Measurements from ENCODE around the gene PEX13.
"Not testable (repeated sequence)": the region's sequence is repeated elsewhere in the genome, so short reads cannot be mapped to it uniquely, and the experiment has no call there.

The PEX13 gene, protein sequence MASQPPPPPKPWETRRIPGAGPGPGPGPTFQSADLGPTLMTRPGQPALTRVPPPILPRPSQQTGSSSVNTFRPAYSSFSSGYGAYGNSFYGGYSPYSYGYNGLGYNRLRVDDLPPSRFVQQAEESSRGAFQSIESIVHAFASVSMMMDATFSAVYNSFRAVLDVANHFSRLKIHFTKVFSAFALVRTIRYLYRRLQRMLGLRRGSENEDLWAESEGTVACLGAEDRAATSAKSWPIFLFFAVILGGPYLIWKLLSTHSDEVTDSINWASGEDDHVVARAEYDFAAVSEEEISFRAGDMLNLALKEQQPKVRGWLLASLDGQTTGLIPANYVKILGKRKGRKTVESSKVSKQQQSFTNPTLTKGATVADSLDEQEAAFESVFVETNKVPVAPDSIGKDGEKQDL

GRCh38 chr2:61017556-61018317 lies at the start of gene PEX13, which contains the start of gene PUS10:
PEX13 (plus strand) TSS chr2:61017720; CDS start chr2:61017760, 40 bp downstream.
PUS10 (minus strand) TSS chr2:61018255; CDS start chr2:61011890, 6,365 bp downstream.
- DNase-seq (ENCODE audit: low read depth in 2 of 2): no peak

DNA sequence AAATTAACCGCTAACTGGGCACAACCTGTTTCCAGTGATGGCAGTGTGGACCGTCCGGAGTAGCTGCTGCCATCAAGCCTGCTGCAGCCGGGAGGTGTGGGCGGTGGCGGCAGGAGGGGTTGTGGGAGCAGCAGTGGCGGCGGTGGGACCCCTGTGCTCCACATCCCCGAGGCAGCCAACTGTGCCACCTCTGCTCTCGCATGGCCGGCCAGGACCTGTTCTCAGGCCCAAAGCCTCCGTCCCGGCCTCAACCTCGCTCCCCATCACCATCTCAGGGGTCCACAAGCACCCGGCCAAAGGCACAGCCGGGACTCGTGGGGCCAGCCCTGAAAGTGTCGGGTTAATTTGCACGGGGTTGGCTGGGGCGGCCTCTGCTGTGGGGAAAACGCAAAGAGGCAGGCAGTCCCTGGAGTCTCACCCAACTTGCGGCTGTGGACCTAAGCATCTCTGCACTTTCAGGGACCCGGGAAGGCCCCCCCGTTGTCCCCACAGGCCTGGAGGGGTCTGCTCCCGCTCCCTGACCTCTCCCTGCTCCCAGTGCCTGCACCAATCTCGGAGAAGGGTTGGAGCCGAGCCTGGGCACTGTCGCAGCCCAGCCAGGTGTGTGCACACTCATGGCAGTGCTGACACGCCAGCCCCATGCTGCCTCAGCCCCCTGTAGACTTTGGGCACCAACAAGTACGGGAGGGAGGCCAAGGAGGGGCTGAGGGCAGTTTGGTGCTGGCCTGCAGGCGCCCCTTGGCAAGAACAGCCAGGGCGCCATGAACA lies 44.4 kb upstream of the PEX13 start:
- no peak for DNase-seq (ENCODE audit: low read depth in 2 of 2)

DNA sequence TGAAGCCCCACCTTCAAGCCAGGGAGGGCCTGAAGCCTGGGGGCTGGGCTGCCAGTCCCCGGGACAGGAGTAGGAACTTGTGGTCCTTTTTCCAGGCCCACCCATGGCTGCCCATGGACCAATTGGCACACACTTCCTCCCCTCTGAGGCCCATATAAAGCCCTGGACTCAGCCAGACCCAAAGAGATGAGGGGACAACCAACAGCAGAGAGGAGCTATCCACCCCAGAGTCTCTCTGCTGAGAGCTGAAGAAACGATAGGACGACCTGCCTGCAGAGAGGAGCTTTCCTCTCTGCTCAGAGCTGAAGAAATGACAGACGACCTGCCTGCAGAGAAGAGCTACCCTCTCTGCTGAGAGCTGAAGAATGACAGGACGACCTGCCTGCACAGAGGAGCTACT lies 43.8 kb upstream of the PEX13 start:
- DNase-seq (ENCODE audit: low read depth in 2 of 2): no peak

GRCh38 chr2:60974652-60975051 lies 42.9 kb upstream of the PEX13 start:
- DNase-seq (ENCODE audit: low read depth in 2 of 2): no peak

- DNase-seq (ENCODE audit: low read depth in 2 of 2): no peak
Measured at GRCh38 chr2:60976256-60976850, 41.2 kb upstream of the PEX13 start.

DNA sequence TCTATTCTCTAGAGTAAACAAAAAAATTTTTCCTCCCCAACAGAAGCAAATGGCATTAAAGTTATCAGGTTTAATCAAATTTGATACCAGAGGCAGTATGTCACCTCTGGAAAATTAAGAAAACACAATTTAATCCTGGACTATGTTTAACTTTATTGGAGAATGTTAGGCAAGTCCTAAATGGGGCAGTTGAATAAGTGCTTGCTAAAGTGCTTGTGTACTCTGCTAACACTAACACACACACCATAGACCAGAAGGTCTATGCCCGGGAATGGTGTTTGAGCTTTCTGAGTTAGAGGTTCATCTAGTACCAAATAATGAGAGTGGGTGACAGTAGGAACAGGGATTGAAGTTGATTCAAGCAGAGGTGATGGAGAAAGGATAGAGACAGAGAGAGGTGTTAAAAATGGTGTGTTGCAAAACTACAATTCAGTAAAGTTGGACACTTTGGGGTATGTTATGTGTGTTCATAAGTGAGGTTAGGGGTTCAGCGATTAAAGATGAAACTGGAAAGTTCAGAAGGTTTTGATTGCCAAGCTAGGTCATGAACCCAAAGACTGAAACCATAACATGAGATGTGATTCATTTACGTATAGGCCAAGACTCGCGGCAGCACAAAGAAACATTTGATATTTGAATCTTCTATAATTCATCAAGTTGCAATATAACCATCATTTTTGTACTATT lies 40.5 kb upstream of the PEX13 start:
- DNase-seq (ENCODE audit: low read depth in 2 of 2): no peak

- no peak for DNase-seq (ENCODE audit: low read depth in 2 of 2)
Measured at GRCh38 chr2:60977562-60977895, 40.0 kb upstream of the PEX13 start.

GRCh38 chr2:60979231-60979630 lies 38.3 kb upstream of the PEX13 start:
- DNase-seq (ENCODE audit: low read depth in 2 of 2): no peak

DNA sequence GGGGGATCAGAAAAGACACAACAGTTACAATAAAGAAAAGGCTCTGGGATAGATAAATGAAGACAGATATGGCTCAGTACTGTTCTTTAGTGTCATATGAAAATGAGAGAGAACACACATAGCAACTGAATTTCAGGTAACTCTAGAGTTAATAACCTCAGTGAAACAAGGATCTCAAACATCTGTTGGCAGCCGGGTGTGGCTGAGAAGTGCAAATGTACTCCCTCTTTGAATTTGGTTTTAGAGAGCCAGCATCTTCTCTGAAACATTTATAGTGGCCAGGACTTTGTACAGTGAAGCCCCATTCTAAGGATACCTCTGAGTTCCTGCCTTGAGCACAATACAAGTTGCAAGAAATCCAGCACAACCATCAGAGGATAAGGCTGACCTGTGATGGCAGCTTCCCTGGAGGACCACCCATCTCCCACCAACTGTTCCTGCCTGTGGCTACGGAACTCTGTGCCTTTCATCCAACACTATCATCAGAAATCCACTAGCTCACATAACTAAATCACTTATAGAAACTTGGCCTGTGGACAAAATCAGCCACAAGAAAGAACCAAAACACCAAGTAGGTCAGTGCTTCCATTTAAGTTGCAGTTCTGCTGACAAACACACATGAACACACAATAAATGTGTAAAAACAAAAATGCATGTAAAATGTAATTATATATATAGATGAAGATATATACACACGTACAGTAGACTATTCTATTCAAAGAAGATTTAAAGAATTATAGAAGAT lies 37.3 kb upstream of the PEX13 start:
- DNase-seq (ENCODE audit: low read depth in 2 of 2): no peak

DNA sequence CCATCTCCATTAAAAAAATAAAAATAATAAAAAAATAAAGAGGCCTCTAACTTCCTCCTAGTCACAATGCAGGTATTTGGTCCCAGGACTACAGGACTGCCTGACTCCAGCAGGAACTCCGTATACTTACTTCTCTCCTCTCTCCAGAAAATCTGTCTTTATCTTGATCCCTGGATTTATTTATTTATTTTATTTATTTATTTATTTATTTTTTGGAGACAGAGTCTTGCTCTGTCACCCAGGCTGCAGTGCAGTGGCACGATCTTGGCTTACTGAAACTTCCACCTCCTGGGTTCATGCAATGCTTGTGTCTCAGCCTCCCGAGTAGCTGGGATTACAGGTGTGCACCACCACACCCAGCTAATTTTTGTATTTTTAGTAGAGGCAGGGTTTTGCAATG lies 35.5 kb upstream of the PEX13 start:
- not testable (repeated sequence) for DNase-seq (ENCODE audit: low read depth in 2 of 2)

DNA sequence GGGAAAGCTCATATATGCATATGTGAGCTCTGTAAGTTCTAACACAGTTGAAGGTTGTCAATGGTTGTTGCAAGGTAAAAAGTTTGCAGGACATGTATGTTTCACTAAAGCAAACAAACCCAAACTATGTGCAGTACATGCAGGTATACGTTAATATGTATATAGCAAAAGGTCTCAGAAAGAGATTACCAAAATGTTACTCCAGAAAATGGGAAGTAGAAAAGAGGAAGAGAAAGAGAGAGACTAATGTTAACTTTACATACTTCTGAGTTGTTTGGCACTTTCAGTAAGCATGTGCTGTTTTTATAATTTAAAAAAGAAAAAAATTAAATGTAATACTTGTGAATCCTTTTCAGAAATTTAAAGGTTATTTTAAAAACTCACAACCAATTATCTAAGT lies 32.8 kb upstream of the PEX13 start:
- no peak for DNase-seq (ENCODE audit: low read depth in 2 of 2)

DNA sequence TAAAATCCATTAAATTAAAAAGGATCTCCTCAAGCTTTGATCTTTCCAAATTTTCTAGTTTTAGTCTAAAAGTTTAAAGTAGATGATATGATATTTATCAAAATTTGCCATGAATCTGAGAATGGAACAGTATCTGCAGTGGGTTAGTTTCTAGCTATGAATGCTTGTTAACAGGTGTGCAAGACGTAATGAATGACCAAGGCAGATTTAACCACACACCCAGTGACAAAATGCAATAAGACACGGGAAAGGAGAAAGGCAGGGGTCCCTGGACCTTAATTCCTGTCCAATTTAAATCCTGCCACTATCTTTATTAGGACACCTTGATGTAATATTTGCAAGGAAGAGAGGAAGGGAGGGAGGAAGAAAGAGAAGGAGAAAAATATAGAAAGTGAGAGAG lies 30.5 kb upstream of the PEX13 start:
- no peak for DNase-seq (ENCODE audit: low read depth in 2 of 2)

GRCh38 chr2:60987656-60988055 lies 29.9 kb upstream of the PEX13 start:
- not testable (repeated sequence) for DNase-seq (ENCODE audit: low read depth in 2 of 2)

DNA sequence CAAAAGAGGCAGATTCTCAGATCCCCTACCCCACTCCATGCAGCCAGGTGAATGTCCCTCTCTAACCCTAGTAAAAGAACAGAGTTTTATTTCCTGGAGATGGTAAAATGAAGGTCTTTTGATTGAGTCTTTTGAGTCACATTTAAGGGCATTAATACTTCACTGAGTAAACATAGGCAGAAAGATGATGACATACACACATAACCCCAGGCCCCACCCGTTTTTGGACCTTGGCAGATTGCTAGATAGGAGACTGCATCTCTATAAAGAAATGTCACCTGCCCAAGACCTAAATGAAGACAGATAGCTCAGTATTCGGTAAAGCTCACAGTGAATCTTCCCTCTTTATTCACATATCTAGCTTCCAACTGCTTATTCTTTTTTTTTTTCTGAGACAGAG lies 28.3 kb upstream of the PEX13 start:
- DNase-seq (ENCODE audit: low read depth in 2 of 2): no peak

- no peak for DNase-seq (ENCODE audit: low read depth in 2 of 2)
Measured at GRCh38 chr2:60991644-60992043, 25.9 kb upstream of the PEX13 start.

GRCh38 chr2:60992985-60993392 lies 24.5 kb upstream of the PEX13 start:
- DNase-seq (ENCODE audit: low read depth in 2 of 2): no peak

GRCh38 chr2:60994131-60994530 lies 23.4 kb upstream of the PEX13 start:
- no peak for DNase-seq (ENCODE audit: low read depth in 2 of 2)

GRCh38 chr2:60998628-60999545 lies 18.6 kb upstream of the PEX13 start:
- no peak for DNase-seq (ENCODE audit: low read depth in 2 of 2)

DNA sequence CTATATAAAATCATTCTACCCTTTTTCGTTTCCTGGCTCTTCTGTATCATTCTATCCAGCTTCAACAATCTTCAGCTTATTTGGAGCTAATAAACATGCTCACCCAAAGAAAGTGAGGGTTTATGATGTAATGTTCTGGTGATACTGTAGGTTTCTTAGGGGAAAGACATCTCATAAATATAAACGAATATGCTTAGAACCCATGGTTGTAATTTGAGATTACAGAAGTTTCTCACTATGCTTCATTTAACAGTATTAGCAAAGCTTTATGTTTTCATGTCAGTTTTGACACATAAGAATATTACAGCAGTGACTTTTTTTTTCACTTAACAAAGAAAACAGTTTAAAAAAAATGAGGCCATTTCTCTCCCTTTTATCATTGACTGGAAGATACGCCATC lies 11.8 kb upstream of the PEX13 start:
- no peak for DNase-seq (ENCODE audit: low read depth in 2 of 2)
